ENCODE data around the gene C11orf24. TPM values are rescaled to one million over a fixed set of nuclear protein-coding genes. Genes with fewer than 3 reads are reported as not detected.

Gene C11orf24
- total RNA-seq (10 to 100 TPM; 17.6 to 47.1 (median 31.6) TPM), polyA plus RNA-seq (10 to 100 TPM; 33.6 to 60.5 TPM)
- long read RNA-seq, donor 1, transcript C11orf24-201 (4 exons, 2,063 nt), result major isoform, 9 of 17 reads
- long read RNA-seq, donor 1, partial matches to known transcripts, result 3 of 17 reads
- long read RNA-seq, donor 1, other reads (novel, unspliced or antisense), result 5 of 17 reads
- long read RNA-seq, donor 2, transcript C11orf24-201 (4 exons, 2,063 nt), result major isoform, 33 of 71 reads
- long read RNA-seq, donor 2, partial matches to known transcripts, result 10 of 71 reads
- long read RNA-seq, donor 2, other reads (novel, unspliced or antisense), result 23 of 71 reads
- long read RNA-seq, donor 3, transcript C11orf24-201 (4 exons, 2,063 nt), result major isoform, 12 of 28 reads
- long read RNA-seq, donor 3, partial matches to known transcripts, result 2 of 28 reads
- long read RNA-seq, donor 3, other reads (novel, unspliced or antisense), result 14 of 28 reads

GRCh38 chr11:68271781-68272608 is at the start of gene C11orf24:
Gene C11orf24, minus strand, starts transcription at chr11:68271973. Its CDS starts 8,206 bp downstream, at chr11:68263767.
- intact Hi-C loops (cut with DNase I), result loop anchor here in 4 of 10 donors (1.0 to 5.0 kb wide), 3 partner anchors 25 to 110 kb away; partner anchors contain the start of gene KMT5B (in 1 of the 4)

GRCh38 chr11:68317147-68317785 is 45.5 kb upstream of the C11orf24 start:
- no peak for DNase-seq
- H3K4me3 ChIP-seq, result peak overlapping the region in 2 of 12 donors; percentile 16 to 19
- no peak for TF ChIP-seq POLR2A (IDR thresholded peaks at IDR 0.05)
- TF ChIP-seq CTCF (IDR thresholded peaks at IDR 0.05), result no peak
- H3K9me3 ChIP-seq, result no peaks in the 10 kb centered on the region
- H3K36me3 ChIP-seq, result no peaks in the 10 kb centered on the region
- peaks cover 3 to 66% (median 49%) of the 10 kb centered on the region in 12 donors for H3K4me1 ChIP-seq
- peak overlapping the region in 8 of 12 donors; percentile 23 to 84 (median 50) for H3K27ac ChIP-seq
- ATAC-seq, result no peak
- 57 to 65% (median 58%) methylated on average over 9 to 15 of the region's 15 CpGs for WGBS, 4 donors
- intact Hi-C loops (cut with DNase I), result loop anchor here in 2 of 10 donors (5.0 kb wide), 1 partner anchor 55 kb away; no protein-coding TSS in a partner anchor
- H3K27me3 ChIP-seq, result peaks cover 0 to 3% (median 0%) of the 10 kb centered on the region in 9 donors

More at GRCh38 chr11:68271781-68272608, at the start of gene C11orf24:
- Histone ChIP-seq H3K4me1 (peaks cover 8 to 43% (median 31%) of the 10 kb centered on the region in 12 donors), H3K4me3 (peak within 1 kb of the TSS; percentile 52 to 95 (median 82)), H3K9me3 (no peaks in the 10 kb centered on the region), H3K27ac (peak within 1 kb of the TSS; percentile 85 to 99 (median 96)), H3K36me3 (peaks cover 0 to 15% (median 11%) of the 10 kb centered on the region in 9 donors), H3K27me3 (no peaks in the 10 kb centered on the region)
- TF ChIP-seq POLR2A (IDR thresholded peaks at IDR 0.05), result peak in 1 of 2 donors; percentile 88
- TF ChIP-seq CTCF (IDR thresholded peaks at IDR 0.05), result no peak
- peak; percentile 96 to 99 (median 96) for DNase-seq
- 0 to 1% (median 1%) methylated on average over 36 to 71 of the region's 71 CpGs for WGBS, 4 donors
- peak; percentile 94 to 98 (median 97) for ATAC-seq

GRCh38 chr11:68315171-68315920 is 43.6 kb upstream of the C11orf24 start:
- Histone ChIP-seq H3K36me3 (no peaks in the 10 kb centered on the region), H3K4me1 (peaks cover 0 to 57% (median 44%) of the 10 kb centered on the region in 12 donors), H3K9me3 (no peaks in the 10 kb centered on the region), H3K27ac (peak overlapping the region; percentile 47 to 93 (median 84)), H3K27me3 (peaks cover 0 to 3% (median 0%) of the 10 kb centered on the region in 9 donors), H3K4me3 (peak overlapping the region in 8 of 12 donors; percentile 1 to 94 (median 73))
- intact Hi-C loops (cut with DNase I), result loop anchor here in 4 of 10 donors (2.0 to 5.0 kb wide), 4 partner anchors 13 to 65 kb away; no protein-coding TSS in a partner anchor
- DNase-seq (peak in 2 of 5 donors; percentile 41 to 50), ATAC-seq (peak; percentile 27 to 54 (median 38))
- WGBS, 4 donors, result 40 to 54% (median 49%) methylated on average over 15 to 19 of the region's 19 CpGs
- TF ChIP-seq CTCF (IDR thresholded peaks at IDR 0.05), result no peak
- TF ChIP-seq POLR2A (IDR thresholded peaks at IDR 0.05), result no peak

Data from heart left ventricle (tissue), 16 donors.